CD1c-positive myeloid dendritic cell (primary cell): Measurements from ENCODE around the gene AKAP6.
A peak's percentile ranks its signal among the peaks of the same experiment; 100 is the strongest.
"Not testable (repeated sequence)": the region's sequence is repeated elsewhere in the genome, so short reads cannot be mapped to it uniquely, and the experiment has no call there.

Experiments used
- DNase-seq: peaks from one replicate; pipeline ENCODE4 v3.0.0-alpha.2; 2016; ENCODE audit errors: extremely low spot score

The AKAP6 gene

DNA sequence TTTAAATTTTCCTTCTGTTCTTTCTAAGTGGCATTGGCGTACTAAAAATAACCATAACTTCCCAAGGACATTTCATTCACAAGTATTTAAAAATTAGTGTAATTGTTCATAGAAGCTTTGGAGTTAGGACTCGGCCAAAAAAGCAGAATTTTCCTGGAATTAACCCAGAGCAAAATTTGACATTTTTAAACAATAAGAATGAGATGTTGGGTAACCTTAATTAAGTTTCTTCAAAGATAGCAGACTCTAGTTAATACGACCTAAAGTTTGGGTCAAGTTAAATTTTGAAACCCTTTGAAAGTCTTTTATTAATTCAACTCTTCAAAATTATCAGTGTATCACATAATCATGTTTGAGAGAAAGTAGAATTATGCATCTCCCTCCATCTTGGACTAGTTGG is 118.3 kb downstream of the AKAP6 start:
- no peak for DNase-seq

- DNase-seq = no peak
These were observed 120.5 kb downstream of the AKAP6 start for GRCh38 chr14:32449648-32450047.

GRCh38 chr14:32450919-32451675 is 122.0 kb downstream of the AKAP6 start:
- no peak for DNase-seq

GRCh38 chr14:32453857-32454810 is 125.0 kb downstream of the AKAP6 start:
- no peak for DNase-seq

DNA sequence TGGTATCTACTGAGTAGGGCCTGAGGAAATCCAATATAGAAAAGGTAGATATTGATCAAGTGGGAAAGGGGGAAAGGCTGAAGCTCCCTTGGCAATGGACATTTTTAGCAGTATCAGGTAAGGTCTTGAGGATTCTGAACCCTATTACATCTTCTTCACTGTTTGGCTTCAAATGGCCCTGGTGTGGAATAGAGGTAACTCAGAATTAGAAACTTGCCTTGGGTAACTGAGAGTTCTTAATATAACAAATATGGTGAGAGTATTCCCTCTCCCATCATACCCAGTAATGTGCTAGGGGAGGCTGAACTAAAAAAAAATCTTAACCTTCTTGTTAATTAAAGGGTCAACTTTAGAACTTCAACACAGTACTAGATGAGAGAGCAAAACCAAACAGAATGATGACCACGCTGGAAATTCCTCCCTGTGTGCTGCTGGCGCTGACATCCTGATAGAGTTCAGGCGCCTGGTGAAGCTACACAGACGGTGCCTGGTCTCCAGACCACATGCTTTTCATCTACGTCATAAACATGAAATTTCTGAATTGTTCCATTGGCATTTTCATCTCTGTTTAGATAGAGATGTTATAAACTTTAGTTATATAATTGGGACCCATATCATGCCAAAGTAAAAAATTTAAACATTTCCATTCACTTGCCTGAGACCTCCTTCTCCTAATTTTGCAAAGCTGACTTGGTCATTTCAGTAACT is 128.3 kb downstream of the AKAP6 start:
- DNase-seq = no peak

DNA sequence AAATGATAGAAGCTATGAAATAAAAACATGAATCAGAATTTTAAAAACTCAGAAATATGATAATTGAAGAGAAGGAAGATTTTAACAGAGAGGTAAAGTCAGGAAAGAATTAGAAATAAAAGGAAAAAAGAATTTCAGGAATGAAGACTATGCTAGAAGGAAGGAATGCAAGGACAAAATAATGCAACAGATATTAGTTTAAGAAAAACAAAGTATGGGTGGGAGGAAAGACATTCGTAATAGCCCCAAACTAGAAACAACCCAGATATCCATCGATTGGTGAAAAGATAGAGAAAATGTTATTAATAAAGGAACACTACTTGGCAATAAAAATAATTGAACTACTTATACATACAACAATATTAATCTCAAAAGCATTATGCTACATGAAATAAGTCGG is 129.6 kb downstream of the AKAP6 start:
- DNase-seq = no peak

- no peak for DNase-seq
These were observed 131.2 kb downstream of the AKAP6 start for GRCh38 chr14:32460267-32460666.

- not testable (repeated sequence) for DNase-seq
These were observed 133.5 kb downstream of the AKAP6 start for GRCh38 chr14:32462553-32462952.

GRCh38 chr14:32468955-32469354 is 139.9 kb downstream of the AKAP6 start:
- DNase-seq = no peak

DNA sequence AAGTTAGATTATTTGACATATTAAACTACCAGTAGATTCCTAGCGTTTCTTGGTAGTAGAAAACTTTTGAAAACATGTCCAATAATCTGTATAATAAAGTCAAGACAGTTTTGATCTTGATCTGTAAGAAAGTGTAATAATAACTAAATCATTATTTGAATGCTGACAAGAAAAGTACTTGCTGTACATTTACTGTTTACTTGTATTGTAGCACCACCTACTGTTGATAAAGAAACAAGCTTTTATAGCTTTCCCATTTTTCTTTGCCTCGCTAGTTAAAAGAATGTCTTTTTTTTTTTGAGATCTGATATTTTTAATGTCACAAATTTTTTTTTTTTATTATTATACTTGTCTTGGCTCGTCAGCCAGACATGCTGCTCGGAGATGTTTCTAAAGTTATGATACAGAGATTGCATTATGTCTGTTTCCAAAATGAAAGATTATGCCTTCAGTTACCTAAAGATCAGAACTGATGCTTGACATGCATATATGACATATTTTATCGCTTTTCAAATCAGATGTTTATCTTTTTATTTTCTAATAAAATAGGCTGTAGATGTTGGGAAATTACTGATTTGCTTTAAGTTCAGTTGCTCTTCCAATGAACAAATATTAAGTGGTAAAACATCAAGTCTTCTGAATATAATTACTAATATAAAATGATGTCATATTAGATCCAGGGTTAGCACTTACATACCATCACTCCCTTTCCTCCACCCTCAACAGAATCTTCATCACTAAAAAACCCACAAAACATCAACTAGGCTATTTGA is 140.5 kb downstream of the AKAP6 start:
- peak; percentile 5 for DNase-seq

GRCh38 chr14:32470161-32470715 is 141.1 kb downstream of the AKAP6 start:
- DNase-seq = no peak

DNA sequence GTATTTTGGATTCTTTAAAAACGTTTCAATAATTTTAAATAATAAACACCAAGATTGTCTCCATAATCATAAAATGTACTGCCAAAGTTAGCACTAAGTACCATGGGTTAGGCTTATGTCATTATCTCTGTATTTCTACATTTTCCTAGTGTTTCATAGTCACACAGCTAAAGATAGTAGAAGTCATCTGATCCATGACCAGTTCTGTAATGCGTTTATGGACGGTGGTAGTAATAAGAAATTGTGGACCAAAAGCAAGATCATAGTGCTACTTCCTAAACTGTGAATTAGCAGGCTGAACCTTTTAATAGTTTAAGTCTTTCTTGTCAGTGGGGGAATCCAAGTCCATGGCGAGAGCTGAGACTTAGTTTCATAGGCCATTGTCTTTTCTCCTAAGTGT is 142.1 kb downstream of the AKAP6 start:
- no peak for DNase-seq

DNA sequence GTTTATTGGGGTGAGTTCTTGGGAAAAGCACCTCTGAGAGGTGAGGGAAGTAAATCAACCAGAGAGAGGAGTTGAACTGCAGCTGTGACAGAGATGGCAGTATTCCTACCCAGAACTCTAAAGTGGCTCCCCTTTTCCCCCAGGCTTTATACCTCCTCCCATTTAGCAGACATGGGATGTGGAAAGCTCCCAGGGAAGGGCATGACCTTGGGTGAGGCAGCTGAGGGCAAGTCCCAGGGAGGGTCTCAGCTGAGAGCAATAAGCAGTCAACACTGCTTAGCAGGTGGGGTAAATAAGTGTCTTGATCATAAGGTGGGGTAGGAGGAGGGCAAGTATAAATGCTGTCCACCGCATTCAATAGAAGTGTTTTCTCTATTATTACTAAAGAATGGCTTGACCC is 143.0 kb downstream of the AKAP6 start:
- no peak for DNase-seq

DNA sequence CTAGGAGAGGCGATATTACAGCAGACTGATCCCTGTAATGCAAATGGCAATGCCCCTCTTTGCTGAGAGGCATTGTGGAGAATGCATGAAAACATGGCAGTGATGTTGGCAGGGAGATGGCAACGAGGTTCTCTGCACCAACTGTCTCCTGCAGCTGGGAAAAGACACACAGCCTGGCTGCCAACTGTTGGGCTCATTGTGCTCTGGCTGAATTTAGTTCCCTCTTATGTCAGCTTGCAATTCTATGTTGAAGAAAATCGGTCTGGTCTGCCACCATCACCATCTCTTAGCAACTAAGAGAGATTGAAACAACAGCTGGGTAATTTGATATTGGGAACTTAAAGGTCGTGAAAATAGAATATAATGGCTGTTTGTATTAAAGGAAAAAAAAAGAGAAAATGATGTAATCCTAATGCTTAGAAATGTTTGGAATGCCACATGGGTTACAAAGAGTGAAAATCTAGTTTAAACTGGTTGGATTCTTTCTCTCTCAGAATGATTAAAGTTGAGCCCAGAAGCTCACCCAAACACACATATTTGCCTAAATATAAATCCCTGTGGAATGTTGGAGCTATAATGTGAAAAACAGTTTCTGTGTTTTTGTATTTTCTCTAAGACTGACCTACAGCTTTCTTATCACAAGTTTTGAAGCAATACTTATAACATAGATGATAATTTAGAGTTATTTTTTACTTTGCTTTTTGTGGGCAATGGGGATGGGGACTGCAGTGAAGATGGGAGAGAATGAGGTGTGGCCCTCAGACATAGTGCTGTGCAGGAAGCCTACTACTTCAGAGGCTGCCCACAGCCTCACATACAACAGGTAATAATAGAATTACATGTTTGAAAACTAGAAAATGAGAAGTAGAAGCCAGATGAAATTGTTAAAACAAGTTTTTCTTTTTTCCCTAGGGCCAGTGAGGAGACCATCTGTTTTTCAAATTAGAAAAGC is 143.7 kb downstream of the AKAP6 start:
- DNase-seq = no peak

DNA sequence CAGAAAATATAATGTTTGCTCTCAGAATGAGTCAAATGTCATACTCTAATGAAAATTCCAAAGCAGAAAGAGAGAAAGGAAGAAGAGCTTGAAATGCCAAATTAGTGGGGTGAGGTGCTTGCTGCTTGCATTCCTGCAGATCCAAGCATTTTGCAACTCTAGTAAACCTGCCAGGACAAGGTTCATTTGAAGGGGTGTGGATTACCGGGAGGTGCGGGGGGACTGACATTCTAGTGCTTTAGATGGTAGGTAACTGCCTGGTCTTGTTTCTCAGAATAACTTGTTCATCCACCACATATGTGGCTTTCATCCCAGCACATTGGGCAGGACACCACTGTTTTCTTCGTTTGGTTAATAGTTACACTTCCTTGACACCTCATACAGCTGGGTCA is 144.4 kb downstream of the AKAP6 start:
- DNase-seq = no peak

DNA sequence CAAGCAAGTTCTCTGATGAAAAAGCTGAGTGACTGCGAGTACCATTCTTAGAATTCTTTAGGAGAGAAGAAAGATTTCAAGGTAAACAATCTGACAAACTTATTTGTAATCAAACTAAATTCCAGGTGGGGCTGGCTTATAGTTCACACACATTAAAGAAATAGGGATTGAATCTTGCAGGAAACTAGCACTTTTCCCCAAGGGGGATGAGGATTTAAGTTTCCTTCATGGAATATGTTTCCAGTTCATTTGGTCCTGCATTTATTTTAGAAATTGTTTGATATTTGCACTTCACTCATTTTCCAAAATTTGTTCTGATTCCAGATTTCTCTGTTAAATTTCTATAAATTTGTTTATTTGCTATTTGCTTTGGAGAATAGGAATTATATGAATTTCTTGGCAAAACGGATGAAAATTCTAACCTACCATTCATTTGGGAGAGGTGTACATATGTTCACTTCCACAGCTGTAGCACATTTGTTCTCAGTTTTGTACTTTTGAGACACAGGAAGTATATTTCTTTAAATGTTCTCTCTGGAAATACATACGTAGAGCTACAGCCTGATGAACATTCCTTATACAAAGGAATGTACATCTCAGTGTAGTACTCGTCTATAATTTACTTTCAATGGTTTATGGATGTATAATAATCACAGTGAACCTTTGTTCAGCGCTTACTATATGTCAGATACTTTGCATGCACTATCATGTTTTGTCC is 145.5 kb downstream of the AKAP6 start:
- DNase-seq = no peak

- DNase-seq = no peak
These were observed 147.4 kb downstream of the AKAP6 start for GRCh38 chr14:32476532-32476931.

- no peak for DNase-seq
These were observed 148.3 kb downstream of the AKAP6 start for GRCh38 chr14:32477396-32477795.

DNA sequence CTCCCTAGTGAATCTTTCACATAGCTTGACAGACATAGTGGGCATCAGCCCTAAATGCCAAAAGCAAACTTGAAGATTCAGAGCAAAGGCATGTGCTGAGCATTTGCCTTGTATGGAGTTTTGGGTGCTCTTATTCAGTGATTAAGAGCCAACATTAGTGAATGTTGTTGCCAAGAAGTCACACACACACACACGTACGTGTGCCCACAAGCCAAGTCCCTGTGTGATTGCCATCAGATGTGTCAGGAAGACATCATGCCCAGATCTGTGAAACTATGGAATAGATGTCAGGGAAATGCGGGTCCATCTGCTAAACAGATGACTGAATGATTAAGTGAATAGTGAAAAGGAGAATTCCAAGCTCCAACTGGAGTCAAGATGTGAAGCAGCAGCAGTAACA is 149.0 kb downstream of the AKAP6 start:
- no peak for DNase-seq
